Activated T-helper 17 cell treated with anti-CD3 and anti-CD28 coated beads, Interleukin-2, amount 50 U/mL, for 72 hours (primary cell): ENCODE measurements around the gene PTPN1. TPM values are rescaled to one million over a fixed set of nuclear protein-coding genes. Genes with fewer than 3 reads are reported as not detected.

Experiments used
- ATAC-seq: fragments of 150-1000 bp; cut with Tn5 transposase; replicated peaks from 2 replicates; pipeline ENCODE4 v1.10.0; 2021; ENCODE audit warnings: mild to moderate bottlenecking, moderate library complexity
- H3K27ac Mint-ChIP-seq: one replicate; pipeline ENCODE4 v1.8.0; 2022; ENCODE audit warnings: mixed read lengths
- H3K27me3 Mint-ChIP-seq: one replicate; pipeline ENCODE4 v1.8.0; 2022; ENCODE audit warnings: mixed read lengths
- H3K36me3 Mint-ChIP-seq: one replicate; pipeline ENCODE4 v1.8.0; 2022; ENCODE audit warnings: low read depth, mild to moderate bottlenecking, mixed read lengths
- H3K4me1 Mint-ChIP-seq: one replicate; pipeline ENCODE4 v1.8.0; 2022; ENCODE audit warnings: mixed read lengths
- H3K4me3 Mint-ChIP-seq: one replicate; pipeline ENCODE4 v1.8.0; 2022; ENCODE audit warnings: mild to moderate bottlenecking, mixed read lengths
- H3K9me3 Mint-ChIP-seq: one replicate; pipeline ENCODE4 v1.8.0; 2022; ENCODE audit warnings: mixed read lengths
- total RNA-seq, 2 donors: library from RNA; stranded (reverse); gene quantifications; one replicate each; pipeline ENCODE4 v1.2.3, GENCODE V29; 2022

The PTPN1 gene
- total RNA-seq, 2 donors from 2014 or later = 68.3 to 77.1 TPM

GRCh38 chr20:50514750-50515149 is 4.6 kb downstream of the PTPN1 start:
- no peaks in the 10 kb centered on the region for H3K27me3 Mint-ChIP-seq
- H3K4me3 Mint-ChIP-seq = peak overlapping the region; percentile 97
- H3K36me3 Mint-ChIP-seq = peaks cover 96% of the 10 kb centered on the region
- peak overlapping the region; percentile 100 for H3K27ac Mint-ChIP-seq
- H3K9me3 Mint-ChIP-seq = no peaks in the 10 kb centered on the region
- peaks cover 65% of the 10 kb centered on the region for H3K4me1 Mint-ChIP-seq
- peak; percentile 34 for ATAC-seq

GRCh38 chr20:50515471-50516106 is 5.4 kb downstream of the PTPN1 start:
- no peaks in the 10 kb centered on the region for H3K9me3 Mint-ChIP-seq
- peaks cover 70% of the 10 kb centered on the region for H3K4me1 Mint-ChIP-seq
- ATAC-seq = no peak
- peaks cover 98% of the 10 kb centered on the region for H3K36me3 Mint-ChIP-seq
- H3K27me3 Mint-ChIP-seq = no peaks in the 10 kb centered on the region
- H3K4me3 Mint-ChIP-seq = peak overlapping the region; percentile 97
- H3K27ac Mint-ChIP-seq = peak overlapping the region; percentile 100

GRCh38 chr20:50516180-50516934 is 6.2 kb downstream of the PTPN1 start:
- peak; percentile 17 for ATAC-seq
- Mint-ChIP-seq H3K4me1 (peaks cover 70% of the 10 kb centered on the region), H3K36me3 (peaks cover 98% of the 10 kb centered on the region), H3K27me3 (no peaks in the 10 kb centered on the region), H3K27ac (peak overlapping the region; percentile 100), H3K4me3 (peak overlapping the region; percentile 97), H3K9me3 (no peaks in the 10 kb centered on the region)

- peaks cover 70% of the 10 kb centered on the region for H3K4me1 Mint-ChIP-seq
- ATAC-seq = no peak
- peaks cover 98% of the 10 kb centered on the region for H3K36me3 Mint-ChIP-seq
- peak overlapping the region; percentile 97 for H3K4me3 Mint-ChIP-seq
- H3K27ac Mint-ChIP-seq = peak overlapping the region; percentile 100
- H3K9me3 Mint-ChIP-seq = no peaks in the 10 kb centered on the region
- H3K27me3 Mint-ChIP-seq = no peaks in the 10 kb centered on the region
Measured at GRCh38 chr20:50516935-50517816, 7.0 kb downstream of the PTPN1 start.

GRCh38 chr20:50517817-50518154 is 7.6 kb downstream of the PTPN1 start:
- peak overlapping the region; percentile 97 for H3K4me3 Mint-ChIP-seq
- no peaks in the 10 kb centered on the region for H3K27me3 Mint-ChIP-seq
- H3K9me3 Mint-ChIP-seq = no peaks in the 10 kb centered on the region
- peak overlapping the region; percentile 100 for H3K27ac Mint-ChIP-seq
- ATAC-seq = no peak
- peaks cover 66% of the 10 kb centered on the region for H3K4me1 Mint-ChIP-seq
- H3K36me3 Mint-ChIP-seq = peaks cover 97% of the 10 kb centered on the region

- H3K4me1 Mint-ChIP-seq = peaks cover 66% of the 10 kb centered on the region
- H3K27ac Mint-ChIP-seq = peak overlapping the region; percentile 100
- peak; percentile 38 for ATAC-seq
- no peaks in the 10 kb centered on the region for H3K9me3 Mint-ChIP-seq
- no peaks in the 10 kb centered on the region for H3K27me3 Mint-ChIP-seq
- H3K4me3 Mint-ChIP-seq = peak overlapping the region; percentile 97
- H3K36me3 Mint-ChIP-seq = peaks cover 97% of the 10 kb centered on the region
Measured at GRCh38 chr20:50518270-50518721, 8.1 kb downstream of the PTPN1 start.

GRCh38 chr20:50519036-50519762 is 9.0 kb downstream of the PTPN1 start:
- Mint-ChIP-seq H3K9me3 (no peaks in the 10 kb centered on the region), H3K27ac (peak overlapping the region; percentile 100), H3K36me3 (peaks cover 97% of the 10 kb centered on the region), H3K27me3 (no peaks in the 10 kb centered on the region), H3K4me1 (peaks cover 69% of the 10 kb centered on the region), H3K4me3 (peak overlapping the region; percentile 97)
- peak; percentile 56 for ATAC-seq

- Mint-ChIP-seq H3K27me3 (no peaks in the 10 kb centered on the region), H3K27ac (peak overlapping the region; percentile 100), H3K4me3 (peak overlapping the region; percentile 97), H3K36me3 (peaks cover 87% of the 10 kb centered on the region), H3K9me3 (no peaks in the 10 kb centered on the region), H3K4me1 (peaks cover 58% of the 10 kb centered on the region)
- ATAC-seq = peak; percentile 62
Measured at GRCh38 chr20:50520222-50520880, 10.2 kb downstream of the PTPN1 start.

- peaks cover 49% of the 10 kb centered on the region for H3K4me1 Mint-ChIP-seq
- H3K36me3 Mint-ChIP-seq = peaks cover 76% of the 10 kb centered on the region
- peak overlapping the region; percentile 97 for H3K4me3 Mint-ChIP-seq
- no peaks in the 10 kb centered on the region for H3K27me3 Mint-ChIP-seq
- no peak for ATAC-seq
- peak overlapping the region; percentile 100 for H3K27ac Mint-ChIP-seq
- no peaks in the 10 kb centered on the region for H3K9me3 Mint-ChIP-seq
Measured at GRCh38 chr20:50521221-50522052, 11.3 kb downstream of the PTPN1 start.

GRCh38 chr20:50522053-50522674 is 12.0 kb downstream of the PTPN1 start:
- no peak overlapping the region for H3K27ac Mint-ChIP-seq
- no peaks in the 10 kb centered on the region for H3K27me3 Mint-ChIP-seq
- H3K4me1 Mint-ChIP-seq = peaks cover 44% of the 10 kb centered on the region
- H3K9me3 Mint-ChIP-seq = no peaks in the 10 kb centered on the region
- peak overlapping the region; percentile 97 for H3K4me3 Mint-ChIP-seq
- peaks cover 71% of the 10 kb centered on the region for H3K36me3 Mint-ChIP-seq
- ATAC-seq = no peak

GRCh38 chr20:50523552-50524167 is 13.5 kb downstream of the PTPN1 start:
- no peaks in the 10 kb centered on the region for H3K27me3 Mint-ChIP-seq
- H3K4me1 Mint-ChIP-seq = peaks cover 35% of the 10 kb centered on the region
- H3K4me3 Mint-ChIP-seq = peak overlapping the region; percentile 69

GRCh38 chr20:50525681-50526080 is 15.5 kb downstream of the PTPN1 start:
- Mint-ChIP-seq H3K4me3 (no peak overlapping the region), H3K9me3 (no peaks in the 10 kb centered on the region), H3K4me1 (peaks cover 26% of the 10 kb centered on the region), H3K27me3 (no peaks in the 10 kb centered on the region), H3K27ac (no peak overlapping the region), H3K36me3 (peaks cover 47% of the 10 kb centered on the region)
- ATAC-seq = no peak

More at GRCh38 chr20:50523552-50524167, 13.5 kb downstream of the PTPN1 start:
- Mint-ChIP-seq H3K9me3 (no peaks in the 10 kb centered on the region), H3K36me3 (peaks cover 57% of the 10 kb centered on the region), H3K27ac (peak overlapping the region; percentile 81)
- ATAC-seq = no peak
